Measurements from ENCODE around the gene G3BP2.

Gene G3BP2

DNA sequence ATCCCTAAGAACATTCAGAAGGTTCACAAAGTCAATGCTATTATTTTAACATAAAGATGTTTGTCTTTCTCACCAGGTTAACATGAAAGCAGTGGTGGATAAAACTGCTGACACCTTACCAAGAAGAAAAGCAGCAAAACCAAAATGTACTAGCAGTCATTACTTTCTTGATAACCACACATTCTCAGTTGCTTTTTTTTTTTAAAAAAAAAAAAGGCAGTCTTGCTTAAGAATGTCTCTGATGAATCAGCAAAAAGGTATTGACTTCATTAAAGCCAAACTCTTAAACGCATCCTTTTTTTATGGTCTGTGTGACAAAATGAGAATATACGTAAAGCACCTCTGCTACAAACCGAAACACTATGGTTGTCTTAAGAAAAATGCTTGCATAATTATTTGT, 74.8 kb downstream of the G3BP2 start:
- no peaks in the 10 kb centered on the region for H3K36me3 ChIP-seq
- no peaks in the 10 kb centered on the region for H3K4me1 ChIP-seq
- TF ChIP-seq, protein P1, sequence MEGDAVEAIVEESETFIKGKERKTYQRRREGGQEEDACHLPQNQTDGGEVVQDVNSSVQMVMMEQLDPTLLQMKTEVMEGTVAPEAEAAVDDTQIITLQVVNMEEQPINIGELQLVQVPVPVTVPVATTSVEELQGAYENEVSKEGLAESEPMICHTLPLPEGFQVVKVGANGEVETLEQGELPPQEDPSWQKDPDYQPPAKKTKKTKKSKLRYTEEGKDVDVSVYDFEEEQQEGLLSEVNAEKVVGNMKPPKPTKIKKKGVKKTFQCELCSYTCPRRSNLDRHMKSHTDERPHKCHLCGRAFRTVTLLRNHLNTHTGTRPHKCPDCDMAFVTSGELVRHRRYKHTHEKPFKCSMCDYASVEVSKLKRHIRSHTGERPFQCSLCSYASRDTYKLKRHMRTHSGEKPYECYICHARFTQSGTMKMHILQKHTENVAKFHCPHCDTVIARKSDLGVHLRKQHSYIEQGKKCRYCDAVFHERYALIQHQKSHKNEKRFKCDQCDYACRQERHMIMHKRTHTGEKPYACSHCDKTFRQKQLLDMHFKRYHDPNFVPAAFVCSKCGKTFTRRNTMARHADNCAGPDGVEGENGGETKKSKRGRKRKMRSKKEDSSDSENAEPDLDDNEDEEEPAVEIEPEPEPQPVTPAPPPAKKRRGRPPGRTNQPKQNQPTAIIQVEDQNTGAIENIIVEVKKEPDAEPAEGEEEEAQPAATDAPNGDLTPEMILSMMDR (IDR thresholded peaks at IDR 0.05; ENCODE audit: low read depth, low read length): no peak
- H3K27me3 ChIP-seq: no peaks in the 10 kb centered on the region
- no peak overlapping the region for H3K4me3 ChIP-seq (ENCODE audit: low read depth, low read length)
- H3K9me3 ChIP-seq: no peaks in the 10 kb centered on the region
- no peak for DNase-seq

DNA sequence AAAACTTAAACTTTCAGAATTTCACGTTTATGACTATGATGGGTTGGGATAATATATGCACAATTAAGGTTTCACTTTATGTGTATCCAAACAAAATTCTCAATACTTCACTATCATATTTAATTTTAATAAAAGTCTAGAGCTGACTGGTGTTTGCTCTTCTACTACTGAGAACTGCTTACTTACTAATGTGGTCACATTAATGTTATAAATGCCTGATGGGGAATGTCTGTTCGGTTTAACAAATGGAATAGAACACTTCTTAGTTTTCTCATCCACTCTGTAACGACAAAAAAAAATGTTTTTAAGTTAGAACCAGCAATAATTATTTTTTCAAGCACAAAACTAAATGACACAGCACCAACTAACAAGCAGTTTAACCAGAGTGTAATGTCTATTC, 77.2 kb downstream of the G3BP2 start:
- H3K27me3 ChIP-seq: no peaks in the 10 kb centered on the region
- no peaks in the 10 kb centered on the region for H3K36me3 ChIP-seq
- H3K9me3 ChIP-seq: no peaks in the 10 kb centered on the region
- H3K4me3 ChIP-seq (ENCODE audit: low read depth, low read length): no peak overlapping the region
- no peaks in the 10 kb centered on the region for H3K4me1 ChIP-seq
- TF ChIP-seq, protein P1 (IDR thresholded peaks at IDR 0.05; ENCODE audit: low read depth, low read length): no peak
- DNase-seq: no peak

DNA sequence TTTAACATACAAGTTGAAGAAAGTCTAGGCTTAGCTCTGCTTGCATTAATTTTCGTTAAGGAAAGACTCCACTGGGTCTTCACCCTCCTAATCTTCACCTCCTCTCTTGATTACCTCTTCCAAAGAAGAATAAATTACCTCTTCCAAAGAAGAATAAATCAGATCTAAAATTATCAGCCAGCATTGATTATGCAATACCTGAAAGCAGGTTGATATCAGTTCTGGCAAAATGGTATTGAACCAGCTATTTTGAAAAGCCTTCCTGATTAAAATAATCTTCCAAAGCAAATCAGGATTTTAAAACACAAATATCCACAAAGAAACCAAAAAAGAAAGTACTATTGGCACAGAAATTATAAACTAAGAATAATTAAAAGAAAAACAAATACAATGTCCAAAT, 79.8 kb downstream of the G3BP2 start:
- no peaks in the 10 kb centered on the region for H3K27me3 ChIP-seq
- TF ChIP-seq, protein P1 (IDR thresholded peaks at IDR 0.05; ENCODE audit: low read depth, low read length): no peak
- H3K36me3 ChIP-seq: no peaks in the 10 kb centered on the region
- no peaks in the 10 kb centered on the region for H3K4me1 ChIP-seq
- no peak overlapping the region for H3K4me3 ChIP-seq (ENCODE audit: low read depth, low read length)
- H3K9me3 ChIP-seq: no peaks in the 10 kb centered on the region
- no peak for DNase-seq

Data from BE2C (cell line).